GM12878 (cell line): ENCODE measurements around the gene ATRNL1. TPM values are rescaled to one million over a fixed set of nuclear protein-coding genes. Genes with fewer than 3 reads are reported as not detected.

Experiments used
- ATAC-seq: fragments of 200-7000 bp; cut with Tn5 transposase; 3 replicates; pipeline ENCODE4 v1.9.1; 2020; ENCODE audit warnings: mild to moderate bottlenecking, moderate library complexity
- BruUV-seq: library from RNA; stranded (reverse); fragments of 400-500 nt; replicated peaks from 2 replicates; lab custom pipeline; 2021; lab: Mats Ljungman, UMichigan
- CTCF ChIA-PET: fragments of 300-600 bp; sonication (Branson Sonifier 250); formaldehyde crosslinking; extraction: SDS; loops from one replicate; lab custom pipeline; 2021; ENCODE audit warnings: inconsistent platforms; lab: Yijun Ruan, JAX
- POLR2A ChIA-PET: fragments of 350-600 bp; formaldehyde crosslinking; extraction: SDS; loops from one replicate; lab custom pipeline; 2021; ENCODE audit warnings: inconsistent platforms; lab: Charles Lee
- RAD21 ChIA-PET: fragments of 300-600 bp; sonication (Branson Sonifier 250); formaldehyde crosslinking; loops from one replicate; lab custom pipeline; 2023; ENCODE audit warnings: antibody characterized with exemption; ENCODE audit not compliant: unreplicated experiment; lab: Charles Lee
- SMC1A ChIA-PET: fragments of 300-600 bp; sonication (Branson Sonifier 250); formaldehyde crosslinking; loops from one replicate; lab custom pipeline; 2023; ENCODE audit not compliant: unreplicated experiment, uncharacterized antibody; lab: Charles Lee
- DNase-seq: peaks from one replicate; pipeline ENCODE4 v3.0.0-alpha.2; 2011; ENCODE audit warnings: low read depth, low spot score
- FAIRE-seq: peaks from 3 replicates; lab custom pipeline; 2011; peaks lifted over from hg19 to GRCh38; lab: Jason Lieb, UNC
- H2AFZ ChIP-seq: 2 replicates; pipeline ENCODE4 v1.6.0; 2011; ENCODE audit warnings: low read depth, low read length, control low read depth; ENCODE audit not compliant: control insufficient read depth
- H3K27ac ChIP-seq: 2 replicates; pipeline ENCODE4 v1.5.1; 2011; ENCODE audit warnings: control low read depth; ENCODE audit not compliant: control insufficient read depth, insufficient read depth
- H3K27me3 ChIP-seq, 2 experiments: replicated peaks in 1 of 2; 2 replicates each; pipeline versions ENCODE4 v1.6.0 to v1.6.1; 2011; ENCODE audit warnings: low read length in 1 of 2; ENCODE audit not compliant: control insufficient read depth in 2 of 2, insufficient read depth in 2 of 2
- H3K36me3 ChIP-seq, 2 experiments: 2 replicates each; pipeline ENCODE4 v1.5.1; 2011; ENCODE audit warnings: low read length in 1 of 2; ENCODE audit not compliant: control insufficient read depth in 2 of 2, insufficient read depth in 2 of 2
- H3K4me1 ChIP-seq: 2 replicates; pipeline ENCODE4 v1.6.1; 2011; ENCODE audit warnings: mild to moderate bottlenecking, low read length, moderate library complexity, mixed read lengths; ENCODE audit not compliant: control insufficient read depth, insufficient read depth
- H3K4me2 ChIP-seq: 2 replicates; pipeline ENCODE4 v1.6.0; 2011; ENCODE audit warnings: control low read depth; ENCODE audit not compliant: control insufficient read depth, insufficient read depth
- H3K4me3 ChIP-seq: fragments of 200-600 bp; sonication (generic); 2 replicates; pipeline ENCODE4 v1.5.1; 2016
- H3K79me2 ChIP-seq: 2 replicates; pipeline ENCODE4 v1.6.0; 2011; ENCODE audit warnings: low read length; ENCODE audit not compliant: control insufficient read depth, insufficient read depth
- H3K9ac ChIP-seq: 2 replicates; pipeline ENCODE4 v1.8.0; 2011; ENCODE audit warnings: low read length, control low read depth, mixed read lengths; ENCODE audit not compliant: control insufficient read depth, insufficient read depth
- H3K9me3 ChIP-seq: replicated peaks from 3 replicates; pipeline ENCODE4 v1.5.1; 2011; ENCODE audit warnings: mild to moderate bottlenecking, low read length; ENCODE audit not compliant: control insufficient read depth, insufficient read depth
- H4K20me1 ChIP-seq: 2 replicates; pipeline ENCODE4 v1.6.0; 2011; ENCODE audit not compliant: control insufficient read depth, insufficient read depth
- ATF3 ChIP-seq: IDR thresholded peaks from 2 replicates; pipeline ENCODE4 v1.6.1; 2011; ENCODE audit warnings: low read depth, mild to moderate bottlenecking, low read length, moderate library complexity, borderline replicate concordance; ENCODE audit errors: extremely low read depth
- BACH1 ChIP-seq: fragments of 450-650 bp; IDR thresholded peaks from 2 replicates; pipeline ENCODE4 v1.6.1; 2017; ENCODE audit warnings: mild to moderate bottlenecking, borderline replicate concordance
- BRCA1 ChIP-seq: IDR thresholded peaks from 2 replicates; pipeline ENCODE4 v1.6.1; 2011; ENCODE audit warnings: low read depth, low read length, improper control_type of control experiment
- CHD2 ChIP-seq: IDR thresholded peaks from 2 replicates; pipeline ENCODE4 v1.6.1; 2011; ENCODE audit warnings: low read depth, low read length, improper control_type of control experiment, borderline replicate concordance
- CREB1 ChIP-seq: IDR thresholded peaks from 2 replicates; pipeline ENCODE4 v1.6.1; 2012; ENCODE audit warnings: low read depth, mild to moderate bottlenecking, inconsistent platforms
- ELK1 ChIP-seq: IDR thresholded peaks from 2 replicates; pipeline ENCODE4 v1.6.1; 2012; ENCODE audit warnings: low read depth, low read length, improper control_type of control experiment
- HDGF ChIP-seq: fragments of 450-650 bp; IDR thresholded peaks from 2 replicates; pipeline ENCODE4 v1.6.1; 2016; ENCODE audit warnings: antibody characterized with exemption
- KAT2A ChIP-seq: conservative IDR thresholded peaks from 2 replicates; pipeline ENCODE4 v1.6.1; 2011; ENCODE audit warnings: low read depth, low read length; ENCODE audit not compliant: control insufficient read depth
- LARP7 ChIP-seq: fragments of 450-650 bp; IDR thresholded peaks from 2 replicates; pipeline ENCODE4 v1.6.1; 2017; ENCODE audit warnings: mild to moderate bottlenecking
- MTA3 ChIP-seq: IDR thresholded peaks from 2 replicates; pipeline ENCODE4 v1.6.1; 2012; ENCODE audit warnings: low read length, inconsistent platforms, borderline replicate concordance
- MXI1 ChIP-seq: fragments of 150-350 bp; IDR thresholded peaks from 2 replicates; pipeline ENCODE4 v1.6.1; 2011; ENCODE audit warnings: low read depth, mild to moderate bottlenecking, inconsistent platforms, low read length, improper control_type of control experiment
- NFIC ChIP-seq: IDR thresholded peaks from 2 replicates; pipeline ENCODE4 v1.6.1; 2012; ENCODE audit warnings: low read depth, mild to moderate bottlenecking, inconsistent platforms, low read length, moderate library complexity
- NR2C2 ChIP-seq: IDR thresholded peaks from 2 replicates; pipeline ENCODE4 v1.6.1; 2011; ENCODE audit warnings: borderline replicate concordance, low read depth; ENCODE audit not compliant: control insufficient read depth, insufficient read length
- RELB ChIP-seq: fragments of 450-650 bp; IDR thresholded peaks from 2 replicates; pipeline ENCODE4 v1.6.1; 2017; ENCODE audit warnings: low read depth, mild to moderate bottlenecking, moderate library complexity
- RUNX3 ChIP-seq: IDR thresholded peaks from 2 replicates; pipeline ENCODE4 v1.6.1; 2012; ENCODE audit warnings: low read length, inconsistent platforms
- SMAD5 ChIP-seq: IDR thresholded peaks from 2 replicates; pipeline ENCODE4 v1.6.1; 2016; ENCODE audit warnings: antibody characterized with exemption, low read depth
- SREBF2 ChIP-seq: IDR thresholded peaks from 2 replicates; pipeline ENCODE4 v1.6.1; 2012; ENCODE audit warnings: mild to moderate bottlenecking, low read length
- ZNF217 ChIP-seq: fragments of 450-650 bp; IDR thresholded peaks from 2 replicates; pipeline ENCODE4 v1.6.1; 2017; ENCODE audit warnings: antibody characterized with exemption, mild to moderate bottlenecking
- WGBS: methylation state at CpG from one replicate; pipeline ENCODE4 v1.1.6; 2016; ENCODE audit warnings: low lambda C conversion rate; ENCODE audit not compliant: insufficient replicate concordance, insufficient coverage; ENCODE audit errors: missing lambda C conversion rate; 5-methylcytosine and 5-hydroxymethylcytosine counted together
- in situ Hi-C: fragments of 300-500 bp; cut with MboI; formaldehyde crosslinking; loops from 9 replicates; pipeline ENCODE4 v1.14.3; 2018; ENCODE audit warnings: mixed read lengths
- intact Hi-C: fragments of 100-400 bp; cut with micrococcal nuclease; formaldehyde crosslinking; loops from one replicate; pipeline ENCODE4 v1.14.2; 2022; ENCODE audit not compliant: unreplicated experiment
- polyA plus RNA-seq, 11 experiments: library from polyadenylated mRNA; depleted of rRNA in 4 of 11; unstranded in 6 of 11; stranded (reverse) in 5 of 11; fragments of >200 nt; fragmentation: Nextera tagmentation in 4 of 11; fragmentation: Illumina TruSeq in 1 of 11; extraction: Ambion mirVana in 4 of 11; extraction: Trizol in 1 of 11; gene quantifications; 1 replicate in 1 of 11; 2 replicates in 10 of 11; pipeline versions ENCODE4 v1.2.1 to v1.2.3, GENCODE V29; 2011 to 2016; ENCODE audit warnings: inconsistent platforms in 2 of 11, missing spikeins in 2 of 11, low read depth in 1 of 11
- total RNA-seq, 4 experiments: library from RNA; depleted of rRNA in 3 of 4; stranded (reverse); fragments of >200 nt in 3 of 4; fragmentation: Illumina TruSeq in 1 of 4; extraction: Trizol in 1 of 4; gene quantifications; 2 replicates each; pipeline versions ENCODE4 v1.2.1 to v1.2.3, GENCODE V29; 2013 to 2021
- TF ChIP-seq, protein P1 (sequence below): IDR thresholded peaks from 2 replicates; pipeline ENCODE4 v1.6.1; 2012; ENCODE audit warnings: improper control_type of control experiment, low read depth, low read length; ENCODE audit not compliant: insufficient replicate concordance

The ATRNL1 gene
- total and polyA plus RNA-seq, 10 of the 15 experiments (the other 5 are each of a cell fraction or from before 2014, with no cell fraction given) = 0.03 to 1.4 (median 0.34) TPM

DNA sequence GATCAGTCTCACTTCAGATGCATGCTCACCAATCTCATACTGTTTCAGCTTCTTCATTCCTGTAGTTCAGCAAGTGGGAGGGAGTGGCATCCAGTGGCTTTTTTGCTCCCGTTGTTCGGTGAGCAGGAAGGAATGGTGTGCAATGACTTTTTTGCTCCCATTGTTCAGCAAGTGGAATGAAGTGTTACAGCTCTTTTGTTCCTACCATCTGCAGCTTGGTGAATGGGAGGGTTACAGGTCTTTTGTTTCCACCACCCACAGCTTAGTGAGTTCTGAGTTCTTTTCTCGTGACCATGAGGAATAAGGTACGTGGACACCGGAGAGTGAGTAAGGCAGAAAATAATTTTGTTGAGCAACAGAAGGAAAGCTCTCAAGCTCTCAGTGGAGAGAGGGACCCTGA lies 363.6 kb downstream of the ATRNL1 start:
- no peak overlapping the region for H2AFZ ChIP-seq
- no peaks in the 10 kb centered on the region for H4K20me1 ChIP-seq
- no peaks in the 10 kb centered on the region for H3K79me2 ChIP-seq
- ChIA-PET CTCF (interaction anchor here (1.3 kb wide), 1 partner anchor 25 kb away, joined by 3 read pairs; no protein-coding TSS in a partner anchor), POLR2A (no interaction called here), SMC1A (no interaction called here), RAD21 (no interaction called here)
- intact Hi-C loops = no loop called here
- no peaks in the 10 kb centered on the region for H3K4me1 ChIP-seq
- BruUV-seq = no TSS peak
- H3K4me2 ChIP-seq = no peak overlapping the region
- 64% methylated on average over 5 of the region's 5 CpGs for WGBS
- no peak overlapping the region for H3K4me3 ChIP-seq
- no peaks in the 10 kb centered on the region for H3K27me3 ChIP-seq
- H3K27ac ChIP-seq = no peak overlapping the region
- in situ Hi-C loops = no loop called here
- H3K9me3 ChIP-seq = no peaks in the 10 kb centered on the region
- H3K9ac ChIP-seq = no peak overlapping the region
- DNase-seq (no peak), FAIRE-seq (no peak), ATAC-seq (no peak)
- no peaks in the 10 kb centered on the region for H3K36me3 ChIP-seq
- TF ChIP-seq, protein P1, sequence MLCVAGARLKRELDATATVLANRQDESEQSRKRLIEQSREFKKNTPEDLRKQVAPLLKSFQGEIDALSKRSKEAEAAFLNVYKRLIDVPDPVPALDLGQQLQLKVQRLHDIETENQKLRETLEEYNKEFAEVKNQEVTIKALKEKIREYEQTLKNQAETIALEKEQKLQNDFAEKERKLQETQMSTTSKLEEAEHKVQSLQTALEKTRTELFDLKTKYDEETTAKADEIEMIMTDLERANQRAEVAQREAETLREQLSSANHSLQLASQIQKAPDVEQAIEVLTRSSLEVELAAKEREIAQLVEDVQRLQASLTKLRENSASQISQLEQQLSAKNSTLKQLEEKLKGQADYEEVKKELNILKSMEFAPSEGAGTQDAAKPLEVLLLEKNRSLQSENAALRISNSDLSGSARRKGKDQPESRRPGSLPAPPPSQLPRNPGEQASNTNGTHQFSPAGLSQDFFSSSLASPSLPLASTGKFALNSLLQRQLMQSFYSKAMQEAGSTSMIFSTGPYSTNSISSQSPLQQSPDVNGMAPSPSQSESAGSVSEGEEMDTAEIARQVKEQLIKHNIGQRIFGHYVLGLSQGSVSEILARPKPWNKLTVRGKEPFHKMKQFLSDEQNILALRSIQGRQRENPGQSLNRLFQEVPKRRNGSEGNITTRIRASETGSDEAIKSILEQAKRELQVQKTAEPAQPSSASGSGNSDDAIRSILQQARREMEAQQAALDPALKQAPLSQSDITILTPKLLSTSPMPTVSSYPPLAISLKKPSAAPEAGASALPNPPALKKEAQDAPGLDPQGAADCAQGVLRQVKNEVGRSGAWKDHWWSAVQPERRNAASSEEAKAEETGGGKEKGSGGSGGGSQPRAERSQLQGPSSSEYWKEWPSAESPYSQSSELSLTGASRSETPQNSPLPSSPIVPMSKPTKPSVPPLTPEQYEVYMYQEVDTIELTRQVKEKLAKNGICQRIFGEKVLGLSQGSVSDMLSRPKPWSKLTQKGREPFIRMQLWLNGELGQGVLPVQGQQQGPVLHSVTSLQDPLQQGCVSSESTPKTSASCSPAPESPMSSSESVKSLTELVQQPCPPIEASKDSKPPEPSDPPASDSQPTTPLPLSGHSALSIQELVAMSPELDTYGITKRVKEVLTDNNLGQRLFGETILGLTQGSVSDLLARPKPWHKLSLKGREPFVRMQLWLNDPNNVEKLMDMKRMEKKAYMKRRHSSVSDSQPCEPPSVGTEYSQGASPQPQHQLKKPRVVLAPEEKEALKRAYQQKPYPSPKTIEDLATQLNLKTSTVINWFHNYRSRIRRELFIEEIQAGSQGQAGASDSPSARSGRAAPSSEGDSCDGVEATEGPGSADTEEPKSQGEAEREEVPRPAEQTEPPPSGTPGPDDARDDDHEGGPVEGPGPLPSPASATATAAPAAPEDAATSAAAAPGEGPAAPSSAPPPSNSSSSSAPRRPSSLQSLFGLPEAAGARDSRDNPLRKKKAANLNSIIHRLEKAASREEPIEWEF = no peak
- TF ChIP-seq KAT2A (no peak), CHD2 (no peak), NFIC (no peak), ZNF217 (no peak), ELK1 (no peak), HDGF (no peak), RUNX3 (no peak), SMAD5 (no peak), LARP7 (no peak), MXI1 (no peak), BRCA1 (no peak), ATF3 (no peak), NR2C2 (no peak), RELB (no peak), BACH1 (no peak), MTA3 (no peak), CREB1 (no peak), SREBF2 (no peak)
